Measurements from ENCODE around the gene PRUNE2. TPM values are rescaled to one million over a fixed set of nuclear protein-coding genes. Genes with fewer than 3 reads are reported as not detected.

Gene PRUNE2
- total and polyA plus RNA-seq, 2 of the 8 experiments (the other 6 are each of a cell fraction or from before 2014, with no cell fraction given) = 5.5 to 13.3 TPM

DNA sequence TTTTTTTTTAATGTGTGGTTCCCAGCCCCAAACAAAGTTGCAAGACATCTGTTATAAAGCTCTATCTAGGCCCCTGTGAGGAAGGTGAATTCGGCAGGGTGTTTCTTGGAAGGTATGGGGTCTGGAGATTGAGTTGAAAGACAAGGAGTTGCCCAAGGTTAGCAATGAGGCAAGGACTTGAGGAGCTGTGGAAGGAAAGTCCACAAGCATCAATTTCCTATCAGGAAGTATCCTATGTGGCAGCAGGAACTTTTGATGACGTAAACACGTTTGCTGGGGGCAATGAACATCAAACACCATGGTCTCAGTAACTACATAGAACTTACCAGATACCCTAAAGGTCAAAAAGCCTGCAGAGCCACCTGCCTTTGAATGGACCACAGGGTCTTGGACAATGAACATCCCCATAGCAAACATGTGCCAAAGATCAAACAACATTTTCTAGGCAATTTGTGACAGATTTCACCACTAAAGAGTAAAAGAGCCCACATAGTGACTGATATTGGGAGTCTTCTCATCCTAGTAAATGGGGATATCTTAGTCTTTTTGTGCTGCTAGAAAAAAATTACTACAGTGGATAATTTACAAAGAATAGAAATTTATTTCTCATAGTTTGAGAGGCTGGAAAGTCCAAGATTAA lies 301.9 kb downstream of the PRUNE2 start (continued):
- TF ChIP-seq HDAC2 (IDR thresholded peaks at IDR 0.05; ENCODE audit: borderline replicate concordance in 1 of 2, low read depth in 2 of 2, low read length in 2 of 2) (no peak), NRF1 (IDR thresholded peaks at IDR 0.05; ENCODE audit: low read depth, low read length) (no peak), MAFK (IDR thresholded peaks at IDR 0.05; ENCODE audit: low read depth, low read length) (no peak)
- TF ChIP-seq, protein P1, sequence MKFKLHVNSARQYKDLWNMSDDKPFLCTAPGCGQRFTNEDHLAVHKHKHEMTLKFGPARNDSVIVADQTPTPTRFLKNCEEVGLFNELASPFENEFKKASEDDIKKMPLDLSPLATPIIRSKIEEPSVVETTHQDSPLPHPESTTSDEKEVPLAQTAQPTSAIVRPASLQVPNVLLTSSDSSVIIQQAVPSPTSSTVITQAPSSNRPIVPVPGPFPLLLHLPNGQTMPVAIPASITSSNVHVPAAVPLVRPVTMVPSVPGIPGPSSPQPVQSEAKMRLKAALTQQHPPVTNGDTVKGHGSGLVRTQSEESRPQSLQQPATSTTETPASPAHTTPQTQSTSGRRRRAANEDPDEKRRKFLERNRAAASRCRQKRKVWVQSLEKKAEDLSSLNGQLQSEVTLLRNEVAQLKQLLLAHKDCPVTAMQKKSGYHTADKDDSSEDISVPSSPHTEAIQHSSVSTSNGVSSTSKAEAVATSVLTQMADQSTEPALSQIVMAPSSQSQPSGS (IDR thresholded peaks at IDR 0.05; ENCODE audit: low read length) = no peak

Measured in H1 (cell line).